Activated CD8-positive, alpha-beta memory T cell treated with anti-CD3 and anti-CD28 coated beads, Interleukin-2, amount 50 U/mL, for 1 hour (primary cell): Measurements from ENCODE around the gene RALB.

ENCODE experiments used
- DNase-seq: peaks from one replicate; pipeline ENCODE4 v3.0.0-alpha.2; 2020; ENCODE audit errors: extremely low read depth

Gene RALB

GRCh38 chr2:120338015-120338414 is 85.4 kb downstream of the RALB start:
- no peak for DNase-seq

GRCh38 chr2:120341977-120342376 is 89.3 kb downstream of the RALB start:
- no peak for DNase-seq

- no peak for DNase-seq
These were observed 89.8 kb downstream of the RALB start for GRCh38 chr2:120342446-120342845.

GRCh38 chr2:120343100-120343432 is 90.4 kb downstream of the RALB start:
- no peak for DNase-seq

- DNase-seq, result no peak
These were observed 90.9 kb downstream of the RALB start for GRCh38 chr2:120343433-120344105.
